Hepatocyte (in vitro differentiated cells): ENCODE results near the gene TTBK2. TPM values are rescaled to one million over a fixed set of nuclear protein-coding genes. Genes with fewer than 3 reads are reported as not detected.

Experiments used
- DNase-seq: peaks from one replicate; pipeline ENCODE4 v3.0.0-alpha.2; 2016; ENCODE audit warnings: low spot score
- H2AFZ ChIP-seq: fragments of 200-600 bp; sonication (generic); 2 replicates; pipeline ENCODE4 v1.6.0; 2016; ENCODE audit warnings: antibody characterized with exemption, mild to moderate bottlenecking
- H3K27ac ChIP-seq: fragments of 200-600 bp; sonication (generic); 2 replicates; pipeline ENCODE4 v1.5.1; 2016; ENCODE audit warnings: mild to moderate bottlenecking
- H3K27me3 ChIP-seq: fragments of 200-600 bp; sonication (generic); 2 replicates; pipeline ENCODE4 v1.6.1; 2016
- H3K36me3 ChIP-seq: fragments of 200-600 bp; sonication (generic); replicated peaks from 2 replicates; pipeline ENCODE4 v1.5.1; 2016; ENCODE audit warnings: low read depth; ENCODE audit not compliant: insufficient read depth
- H3K4me1 ChIP-seq: fragments of 200-600 bp; sonication (generic); 2 replicates; pipeline ENCODE4 v1.5.1; 2016; ENCODE audit warnings: mild to moderate bottlenecking, moderate library complexity; ENCODE audit not compliant: insufficient read depth
- H3K4me2 ChIP-seq: fragments of 200-600 bp; sonication (generic); 2 replicates; pipeline ENCODE4 v1.6.0; 2016
- H3K4me3 ChIP-seq: fragments of 200-600 bp; sonication (generic); 2 replicates; pipeline ENCODE4 v1.5.1; 2016; ENCODE audit warnings: mild to moderate bottlenecking
- H3K79me2 ChIP-seq: fragments of 200-600 bp; sonication (generic); 2 replicates; pipeline ENCODE4 v1.6.0; 2017; ENCODE audit warnings: mild to moderate bottlenecking
- H3K9me2 ChIP-seq: fragments of 200-600 bp; sonication (generic); replicated peaks from 2 replicates; pipeline ENCODE4 v1.6.0; 2017; ENCODE audit warnings: mild to moderate bottlenecking; ENCODE audit not compliant: insufficient read depth
- H3K9me3 ChIP-seq: fragments of 200-600 bp; sonication (generic); 2 replicates; pipeline ENCODE4 v1.5.1; 2016; ENCODE audit warnings: low read depth, mild to moderate bottlenecking
- H4K20me1 ChIP-seq: fragments of 200-600 bp; sonication (generic); 2 replicates; pipeline ENCODE4 v1.6.0; 2016; ENCODE audit warnings: mild to moderate bottlenecking; ENCODE audit not compliant: insufficient read depth, poor library complexity, severe bottlenecking
- CTCF ChIP-seq: fragments of 200-600 bp; sonication (generic); IDR thresholded peaks from 2 replicates; pipeline ENCODE4 v1.5.1; 2016; ENCODE audit warnings: antibody characterized with exemption, mild to moderate bottlenecking; ENCODE audit not compliant: poor library complexity
- EZH2 ChIP-seq: fragments of 200-600 bp; sonication (generic); IDR thresholded peaks from 2 replicates; pipeline ENCODE4 v1.6.1; 2016; ENCODE audit warnings: antibody characterized with exemption, mild to moderate bottlenecking, borderline replicate concordance
- EZH2phosphoT487 ChIP-seq: fragments of 200-600 bp; sonication (generic); IDR thresholded peaks from one replicate; pipeline ENCODE4 v1.6.1; 2018; ENCODE audit warnings: antibody characterized with exemption, mild to moderate bottlenecking, low read depth, moderate library complexity; ENCODE audit not compliant: unreplicated experiment, severe bottlenecking
- WGBS: methylation state at CpG from one replicate; pipeline ENCODE4 v1.1.6; 2016; ENCODE audit warnings: low lambda C conversion rate; ENCODE audit errors: missing lambda C conversion rate; 5-methylcytosine and 5-hydroxymethylcytosine counted together
- polyA plus RNA-seq: library from polyadenylated mRNA; unstranded; fragments of >200 nt; fragmentation: Nextera tagmentation; extraction: Ambion mirVana; gene quantifications from 2 replicates; pipeline ENCODE4 v1.2.1, GENCODE V29; 2016
- total RNA-seq: library from RNA; depleted of rRNA; stranded (reverse); fragments of >200 nt; gene quantifications from 2 replicates; pipeline ENCODE4 v1.2.3, GENCODE V29; 2014

The TTBK2 gene
- total and polyA plus RNA-seq, 2 experiments from 2014 or later: 3.8 to 8.5 TPM

- TF ChIP-seq CTCF (peak; percentile 79), EZH2 (no peak)
- 33% methylated on average over 4 of the region's 4 CpGs for WGBS
- no peak overlapping the region for H3K4me2 ChIP-seq
- no peaks in the 10 kb centered on the region for H3K36me3 ChIP-seq
- no peaks in the 10 kb centered on the region for H3K9me2 ChIP-seq
- H2AFZ ChIP-seq: no peak overlapping the region
- no peaks in the 10 kb centered on the region for H3K27me3 ChIP-seq
- no peaks in the 10 kb centered on the region for H3K79me2 ChIP-seq
- H3K27ac ChIP-seq: no peak overlapping the region
- no peaks in the 10 kb centered on the region for H3K4me1 ChIP-seq
- no peaks in the 10 kb centered on the region for H3K9me3 ChIP-seq
- H4K20me1 ChIP-seq: no peaks in the 10 kb centered on the region
- DNase-seq: peak; percentile 85
- H3K4me3 ChIP-seq: no peak overlapping the region
Measured at GRCh38 chr15:42704492-42704926, 216.1 kb downstream of the TTBK2 start.

- DNase-seq: peak; percentile 1
- no peak overlapping the region for H3K4me2 ChIP-seq
- no peak overlapping the region for H3K4me3 ChIP-seq
- 89% methylated on average over 5 of the region's 5 CpGs for WGBS
- H3K9me3 ChIP-seq: no peaks in the 10 kb centered on the region
- H3K9me2 ChIP-seq: no peaks in the 10 kb centered on the region
- H2AFZ ChIP-seq: no peak overlapping the region
- no peaks in the 10 kb centered on the region for H3K79me2 ChIP-seq
- H4K20me1 ChIP-seq: no peaks in the 10 kb centered on the region
- no peaks in the 10 kb centered on the region for H3K4me1 ChIP-seq
- no peak overlapping the region for H3K27ac ChIP-seq
- no peaks in the 10 kb centered on the region for H3K27me3 ChIP-seq
- no peaks in the 10 kb centered on the region for H3K36me3 ChIP-seq
- TF ChIP-seq CTCF: no peak
- no peak for TF ChIP-seq EZH2
- no peak for TF ChIP-seq EZH2phosphoT487
Measured at GRCh38 chr15:42696626-42697025, 224.0 kb downstream of the TTBK2 start.

GRCh38 chr15:42695527-42696071 is 225.0 kb downstream of the TTBK2 start:
- Histone ChIP-seq H3K79me2 (no peaks in the 10 kb centered on the region), H3K27ac (no peak overlapping the region), H3K4me2 (no peak overlapping the region), H3K9me3 (no peaks in the 10 kb centered on the region), H3K27me3 (no peaks in the 10 kb centered on the region), H3K4me3 (no peak overlapping the region), H3K4me1 (no peaks in the 10 kb centered on the region), H3K36me3 (no peaks in the 10 kb centered on the region), H4K20me1 (no peaks in the 10 kb centered on the region), H2AFZ (no peak overlapping the region), H3K9me2 (no peaks in the 10 kb centered on the region)
- TF ChIP-seq EZH2phosphoT487 (no peak), CTCF (no peak), EZH2 (no peak)
- DNase-seq: peak; percentile 2
- 92% methylated on average over 6 of the region's 6 CpGs for WGBS

GRCh38 chr15:42694398-42694797 is 226.2 kb downstream of the TTBK2 start:
- no peaks in the 10 kb centered on the region for H4K20me1 ChIP-seq
- no peaks in the 10 kb centered on the region for H3K36me3 ChIP-seq
- H3K9me3 ChIP-seq: no peaks in the 10 kb centered on the region
- no peaks in the 10 kb centered on the region for H3K79me2 ChIP-seq
- WGBS: 97% methylated on average over 10 of the region's 10 CpGs
- TF ChIP-seq EZH2phosphoT487 (no peak), CTCF (no peak), EZH2 (no peak)
- no peak overlapping the region for H3K4me3 ChIP-seq
- no peak overlapping the region for H2AFZ ChIP-seq
- no peaks in the 10 kb centered on the region for H3K9me2 ChIP-seq
- H3K27ac ChIP-seq: no peak overlapping the region
- no peak overlapping the region for H3K4me2 ChIP-seq
- H3K4me1 ChIP-seq: no peaks in the 10 kb centered on the region
- no peak for DNase-seq
- H3K27me3 ChIP-seq: no peaks in the 10 kb centered on the region
